ENCODE data around the gene ALG2. TPM values are rescaled to one million over a fixed set of nuclear protein-coding genes. Genes with fewer than 3 reads are reported as not detected.

ALG2 gene
- total RNA-seq, 2 experiments from 2014 or later, result 18.1 to 19.9 TPM

- no peaks in the 10 kb centered on the region for H3K27me3 ChIP-seq (ENCODE audit: control insufficient read depth in 1 of 2, insufficient read depth in 2 of 2, low read length in 2 of 2)
- peak overlapping the region; percentile 98 for H3K4me3 Mint-ChIP-seq
- CTCF ChIA-PET, result interaction anchor here (2.5 kb wide), 1 partner anchor 9 kb away, joined by 19 read pairs; no protein-coding TSS in a partner anchor
- H3K4me1 Mint-ChIP-seq (ENCODE audit: low read depth), result peaks cover 76% of the 10 kb centered on the region
- H3K9me3 ChIP-seq (ENCODE audit: control insufficient read depth in 1 of 2, insufficient read depth in 1 of 2, low read length in 2 of 2), result no peaks in the 10 kb centered on the region
- intact Hi-C loops (cut with DNase I, micrococcal nuclease), result loop anchor here (5.0 kb wide), 7 partner anchors 35 to 1375 kb away; partner anchors contain the start of genes ANKS6 (in 1 of the 2), ERP44 (in 1 of the 2), INVS (in 1 of the 2) and TEX10 (in 1 of the 2)
- no peaks in the 10 kb centered on the region for H3K27me3 Mint-ChIP-seq
- H3K9me3 Mint-ChIP-seq, result no peaks in the 10 kb centered on the region
- peaks cover 83% of the 10 kb centered on the region for H3K36me3 Mint-ChIP-seq (ENCODE audit: low read depth)
- H3K36me3 ChIP-seq (ENCODE audit: insufficient read depth, low read length), result peaks cover 40% of the 10 kb centered on the region
- DNase-seq (no peak), ATAC-seq (ENCODE audit: poor library complexity) (peak; percentile 2)
- TF ChIP-seq, protein P1, sequence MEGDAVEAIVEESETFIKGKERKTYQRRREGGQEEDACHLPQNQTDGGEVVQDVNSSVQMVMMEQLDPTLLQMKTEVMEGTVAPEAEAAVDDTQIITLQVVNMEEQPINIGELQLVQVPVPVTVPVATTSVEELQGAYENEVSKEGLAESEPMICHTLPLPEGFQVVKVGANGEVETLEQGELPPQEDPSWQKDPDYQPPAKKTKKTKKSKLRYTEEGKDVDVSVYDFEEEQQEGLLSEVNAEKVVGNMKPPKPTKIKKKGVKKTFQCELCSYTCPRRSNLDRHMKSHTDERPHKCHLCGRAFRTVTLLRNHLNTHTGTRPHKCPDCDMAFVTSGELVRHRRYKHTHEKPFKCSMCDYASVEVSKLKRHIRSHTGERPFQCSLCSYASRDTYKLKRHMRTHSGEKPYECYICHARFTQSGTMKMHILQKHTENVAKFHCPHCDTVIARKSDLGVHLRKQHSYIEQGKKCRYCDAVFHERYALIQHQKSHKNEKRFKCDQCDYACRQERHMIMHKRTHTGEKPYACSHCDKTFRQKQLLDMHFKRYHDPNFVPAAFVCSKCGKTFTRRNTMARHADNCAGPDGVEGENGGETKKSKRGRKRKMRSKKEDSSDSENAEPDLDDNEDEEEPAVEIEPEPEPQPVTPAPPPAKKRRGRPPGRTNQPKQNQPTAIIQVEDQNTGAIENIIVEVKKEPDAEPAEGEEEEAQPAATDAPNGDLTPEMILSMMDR (IDR thresholded peaks at IDR 0.05), result no peak
- peak overlapping the region; percentile 99 for H3K27ac Mint-ChIP-seq
- H3K27ac ChIP-seq (ENCODE audit: low read depth in 1 of 2, low read length in 2 of 2), result peak overlapping the region; percentile 89 to 95
- H3K4me1 ChIP-seq (ENCODE audit: insufficient read depth, low read length), result peaks cover 33% of the 10 kb centered on the region
- POLR2A ChIA-PET, result interaction anchor here (0.6 to 2.7 kb wide), 14 partner anchors 9 to 1589 kb away, joined by 3 to 19 read pairs (median 4); partner anchors contain the start of genes NCBP1, NR4A3, TBC1D2 and TSTD2
- peak overlapping the region; percentile 91 for H3K4me3 ChIP-seq (ENCODE audit: low read length)
Observed at GRCh38 chr9:99222416-99223270, 901 bp upstream of the ALG2 start.

GRCh38 chr9:99221266-99221620 lies 499 bp downstream of the ALG2 start:
- H3K9me3 Mint-ChIP-seq, result no peaks in the 10 kb centered on the region
- Histone ChIP-seq H3K36me3 (ENCODE audit: insufficient read depth, low read length) (peaks cover 36% of the 10 kb centered on the region), H3K4me3 (ENCODE audit: low read length) (peak overlapping the region; percentile 91), H3K9me3 (ENCODE audit: control insufficient read depth in 1 of 2, insufficient read depth in 1 of 2, low read length in 2 of 2) (no peaks in the 10 kb centered on the region), H3K4me1 (ENCODE audit: insufficient read depth, low read length) (peaks cover 27% of the 10 kb centered on the region), H3K27ac (ENCODE audit: low read depth in 1 of 2, low read length in 2 of 2) (peak overlapping the region in 1 of 2 donors; percentile 89), H3K27me3 (ENCODE audit: control insufficient read depth in 1 of 2, insufficient read depth in 2 of 2, low read length in 2 of 2) (no peaks in the 10 kb centered on the region)
- DNase-seq, result no peak
- H3K27me3 Mint-ChIP-seq, result no peaks in the 10 kb centered on the region
- peak overlapping the region; percentile 99 for H3K27ac Mint-ChIP-seq
- H3K4me1 Mint-ChIP-seq (ENCODE audit: low read depth), result peaks cover 83% of the 10 kb centered on the region
- no peak for ATAC-seq (ENCODE audit: poor library complexity)
- ChIA-PET CTCF (interaction anchor here (2.5 kb wide), 1 partner anchor 11 kb away, joined by 19 read pairs; no protein-coding TSS in a partner anchor), POLR2A (interaction anchor here (1.0 to 2.7 kb wide), 12 partner anchors 11 to 1588 kb away, joined by 3 to 19 read pairs (median 4); partner anchors contain the start of genes NCBP1, TBC1D2, TEX10 and TSTD2)
- H3K36me3 Mint-ChIP-seq (ENCODE audit: low read depth), result peaks cover 86% of the 10 kb centered on the region
- H3K4me3 Mint-ChIP-seq, result peak overlapping the region; percentile 98
- TF ChIP-seq, protein P1 (IDR thresholded peaks at IDR 0.05), result no peak
- intact Hi-C loops (cut with DNase I, micrococcal nuclease), result loop anchor here (2.0 to 5.0 kb wide), 8 partner anchors 34 to 1376 kb away; partner anchors contain the start of genes ANKS6 (in 1 of the 2), ERP44 (in 1 of the 2), INVS (in 1 of the 2) and STX17 (in 1 of the 2)

DNA sequence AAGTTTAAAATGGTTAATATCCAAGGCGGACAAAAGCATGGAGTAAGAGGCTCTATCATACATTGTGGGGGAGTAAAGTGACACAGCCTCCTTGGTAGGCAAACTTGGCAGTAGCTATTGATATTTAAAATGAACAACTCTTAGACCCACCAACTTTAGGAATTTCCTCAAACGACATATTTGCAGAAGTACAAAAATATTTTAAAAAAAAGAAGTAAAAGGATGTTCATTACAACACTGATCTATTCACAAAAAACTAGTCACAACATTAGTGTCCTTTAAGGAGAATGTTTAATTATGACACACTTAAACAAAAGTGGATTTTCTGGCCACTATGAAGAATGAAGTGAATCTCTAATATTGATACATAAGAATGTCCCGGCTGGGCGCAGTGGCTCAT lies 1.7 kb downstream of the ALG2 start:
- no peaks in the 10 kb centered on the region for H3K9me3 ChIP-seq (ENCODE audit: control insufficient read depth in 1 of 2, insufficient read depth in 1 of 2, low read length in 2 of 2)
- TF ChIP-seq, protein P1 (IDR thresholded peaks at IDR 0.05), result no peak
- CTCF ChIA-PET, result interaction anchor here (0.9 kb wide), 1 partner anchor 79 kb away, joined by 3 read pairs; no protein-coding TSS in a partner anchor
- no peak for ATAC-seq (ENCODE audit: poor library complexity)
- H3K4me3 Mint-ChIP-seq, result peak overlapping the region; percentile 86
- no peaks in the 10 kb centered on the region for H3K27me3 Mint-ChIP-seq
- no peak overlapping the region for H3K4me3 ChIP-seq (ENCODE audit: low read length)
- intact Hi-C loops (cut with DNase I, micrococcal nuclease), result loop anchor here (2.0 to 5.0 kb wide), 8 partner anchors 33 to 1377 kb away; partner anchors contain the start of genes ANKS6 (in 1 of the 2), ERP44 (in 1 of the 2), INVS (in 1 of the 2) and STX17 (in 1 of the 2)
- POLR2A ChIA-PET, result interaction anchor here (1.0 to 1.5 kb wide), 2 partner anchors 35 to 114 kb away, joined by 3 read pairs; no protein-coding TSS in a partner anchor
- H3K36me3 ChIP-seq (ENCODE audit: insufficient read depth, low read length), result peaks cover 24% of the 10 kb centered on the region
- H3K27ac ChIP-seq (ENCODE audit: low read depth in 1 of 2, low read length in 2 of 2), result no peak overlapping the region
- H3K27me3 ChIP-seq (ENCODE audit: control insufficient read depth in 1 of 2, insufficient read depth in 2 of 2, low read length in 2 of 2), result no peaks in the 10 kb centered on the region
- no peak for DNase-seq
- no peaks in the 10 kb centered on the region for H3K9me3 Mint-ChIP-seq
- peaks cover 86% of the 10 kb centered on the region for H3K36me3 Mint-ChIP-seq (ENCODE audit: low read depth)
- H3K27ac Mint-ChIP-seq, result peak overlapping the region; percentile 99
- peaks cover 71% of the 10 kb centered on the region for H3K4me1 Mint-ChIP-seq (ENCODE audit: low read depth)
- H3K4me1 ChIP-seq (ENCODE audit: insufficient read depth, low read length), result peaks cover 27% of the 10 kb centered on the region

Measured in CD4-positive, alpha-beta T cell (primary cell).